Osteoblast (primary cell): ENCODE data around the gene SVOPL. TPM values are rescaled to one million over a fixed set of nuclear protein-coding genes. Genes with fewer than 3 reads are reported as not detected.
"Not testable (repeated sequence)": the region's sequence is repeated elsewhere in the genome, so short reads cannot be mapped to it uniquely, and the experiment has no call there.

ENCODE experiments used
- DNase-seq: peaks from one replicate; pipeline ENCODE4 v3.0.0; 2011; ENCODE audit warnings: low spot score, mixed read lengths; ENCODE audit not compliant: insufficient read length; ENCODE audit errors: missing footprints
- H2AFZ ChIP-seq: 2 replicates; pipeline ENCODE4 v1.6.0; 2011; ENCODE audit warnings: mild to moderate bottlenecking, low read length
- H3K27ac ChIP-seq: 2 replicates; pipeline ENCODE4 v1.5.1; 2011; ENCODE audit warnings: mild to moderate bottlenecking, low read depth, low read length, moderate library complexity
- H3K27me3 ChIP-seq: 2 replicates; pipeline ENCODE4 v1.6.0; 2012; ENCODE audit warnings: mild to moderate bottlenecking, control low read depth, inconsistent platforms, low read length, moderate library complexity; ENCODE audit not compliant: insufficient read depth
- H3K36me3 ChIP-seq: 2 replicates; pipeline ENCODE4 v1.5.1; 2011; ENCODE audit warnings: mild to moderate bottlenecking, low read length, control low read depth, moderate library complexity; ENCODE audit not compliant: insufficient read depth
- H3K4me1 ChIP-seq: 2 replicates; pipeline ENCODE4 v1.5.1; 2011; ENCODE audit warnings: mild to moderate bottlenecking, low read length, control low read depth, moderate library complexity; ENCODE audit not compliant: insufficient read depth
- H3K4me2 ChIP-seq: 2 replicates; pipeline ENCODE4 v1.6.0; 2011; ENCODE audit warnings: mild to moderate bottlenecking, low read length; ENCODE audit not compliant: insufficient read depth
- H3K4me3 ChIP-seq: fragments of 200-600 bp; sonication (generic); 3 replicates; pipeline ENCODE4 v1.5.1; 2012; ENCODE audit warnings: mild to moderate bottlenecking, low read length, inconsistent platforms; ENCODE audit not compliant: insufficient read depth
- H3K79me2 ChIP-seq: 2 replicates; pipeline ENCODE4 v1.6.0; 2012; ENCODE audit warnings: mild to moderate bottlenecking, low read length, control low read depth, inconsistent platforms; ENCODE audit not compliant: insufficient read depth
- H3K9me3 ChIP-seq: 2 replicates; pipeline ENCODE4 v1.5.1; 2011; ENCODE audit warnings: low read depth, low read length, control low read depth
- H4K20me1 ChIP-seq: 2 replicates; pipeline ENCODE4 v1.6.0; 2012; ENCODE audit warnings: mild to moderate bottlenecking, low read length, control low read depth; ENCODE audit not compliant: insufficient read depth
- total RNA-seq: library from RNA; depleted of rRNA; stranded (reverse); fragments of >200 nt; gene quantifications from 2 replicates; pipeline ENCODE4 v1.2.3, GENCODE V29; 2012
- TF ChIP-seq, protein P1 (sequence below): IDR thresholded peaks from 2 replicates; pipeline ENCODE4 v1.5.1; 2011; ENCODE audit warnings: mild to moderate bottlenecking, low read depth, low read length, moderate library complexity; ENCODE audit errors: extremely low read depth

The SVOPL gene
- total RNA-seq, 1 donor, result not detected

DNA sequence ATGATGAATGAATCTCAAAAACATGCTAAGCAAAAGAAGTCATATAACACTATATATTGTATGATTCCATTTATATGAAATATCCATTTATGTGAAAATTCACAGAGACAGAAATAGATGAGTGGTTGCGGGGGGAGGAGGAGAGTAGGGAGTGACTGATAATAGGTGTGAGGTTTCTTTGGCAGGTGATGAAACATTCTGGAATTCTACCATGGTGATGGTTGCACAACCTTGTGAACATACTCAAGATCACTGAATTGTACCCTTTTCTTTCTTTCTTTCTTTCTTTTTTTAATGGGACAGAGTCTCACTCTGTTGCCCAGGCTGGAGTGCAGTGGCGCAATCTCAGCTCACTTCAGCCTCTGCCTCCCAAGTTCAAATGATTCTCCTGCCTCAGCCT, 10.7 kb downstream of the SVOPL start:
- no peaks in the 10 kb centered on the region for H3K9me3 ChIP-seq
- no peak overlapping the region for H2AFZ ChIP-seq

DNA sequence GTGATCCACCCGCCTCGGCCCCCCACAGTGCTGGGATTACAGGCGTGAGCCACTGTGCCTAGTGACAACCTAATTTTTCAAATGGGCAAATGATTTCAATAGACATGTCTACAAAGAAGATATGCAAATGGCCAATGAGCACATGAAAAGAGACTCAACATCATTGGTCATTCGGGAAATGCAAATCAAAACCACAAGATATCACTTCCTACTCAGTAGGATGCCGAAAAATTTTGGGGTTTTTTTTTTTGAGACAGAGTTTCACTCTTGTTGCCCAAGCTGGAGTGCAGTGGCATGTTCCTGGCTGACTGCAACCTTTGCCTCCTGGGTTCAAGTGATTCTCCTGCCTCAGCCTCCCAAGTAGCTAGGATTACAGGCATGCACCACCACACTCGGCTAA, 13.1 kb downstream of the SVOPL start:
- H3K4me3 ChIP-seq, H3K27ac ChIP-seq, H3K27me3 ChIP-seq, H4K20me1 ChIP-seq, H3K79me2 ChIP-seq, H3K9me3 ChIP-seq, H3K4me1 ChIP-seq, H2AFZ ChIP-seq, DNase-seq, H3K36me3 ChIP-seq, H3K4me2 ChIP-seq: not testable (repeated sequence)

More for the DNA sequence above, 10.7 kb downstream of the SVOPL start:
- TF ChIP-seq, protein P1, sequence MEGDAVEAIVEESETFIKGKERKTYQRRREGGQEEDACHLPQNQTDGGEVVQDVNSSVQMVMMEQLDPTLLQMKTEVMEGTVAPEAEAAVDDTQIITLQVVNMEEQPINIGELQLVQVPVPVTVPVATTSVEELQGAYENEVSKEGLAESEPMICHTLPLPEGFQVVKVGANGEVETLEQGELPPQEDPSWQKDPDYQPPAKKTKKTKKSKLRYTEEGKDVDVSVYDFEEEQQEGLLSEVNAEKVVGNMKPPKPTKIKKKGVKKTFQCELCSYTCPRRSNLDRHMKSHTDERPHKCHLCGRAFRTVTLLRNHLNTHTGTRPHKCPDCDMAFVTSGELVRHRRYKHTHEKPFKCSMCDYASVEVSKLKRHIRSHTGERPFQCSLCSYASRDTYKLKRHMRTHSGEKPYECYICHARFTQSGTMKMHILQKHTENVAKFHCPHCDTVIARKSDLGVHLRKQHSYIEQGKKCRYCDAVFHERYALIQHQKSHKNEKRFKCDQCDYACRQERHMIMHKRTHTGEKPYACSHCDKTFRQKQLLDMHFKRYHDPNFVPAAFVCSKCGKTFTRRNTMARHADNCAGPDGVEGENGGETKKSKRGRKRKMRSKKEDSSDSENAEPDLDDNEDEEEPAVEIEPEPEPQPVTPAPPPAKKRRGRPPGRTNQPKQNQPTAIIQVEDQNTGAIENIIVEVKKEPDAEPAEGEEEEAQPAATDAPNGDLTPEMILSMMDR, result no peak
- no peak for DNase-seq
- no peaks in the 10 kb centered on the region for H4K20me1 ChIP-seq
- no peak overlapping the region for H3K4me3 ChIP-seq
- H3K36me3 ChIP-seq, result no peaks in the 10 kb centered on the region
- H3K27me3 ChIP-seq, result no peaks in the 10 kb centered on the region
- H3K27ac ChIP-seq, result no peak overlapping the region
- H3K4me1 ChIP-seq, result no peaks in the 10 kb centered on the region
- H3K79me2 ChIP-seq, result no peaks in the 10 kb centered on the region
- H3K4me2 ChIP-seq, result no peak overlapping the region

DNA sequence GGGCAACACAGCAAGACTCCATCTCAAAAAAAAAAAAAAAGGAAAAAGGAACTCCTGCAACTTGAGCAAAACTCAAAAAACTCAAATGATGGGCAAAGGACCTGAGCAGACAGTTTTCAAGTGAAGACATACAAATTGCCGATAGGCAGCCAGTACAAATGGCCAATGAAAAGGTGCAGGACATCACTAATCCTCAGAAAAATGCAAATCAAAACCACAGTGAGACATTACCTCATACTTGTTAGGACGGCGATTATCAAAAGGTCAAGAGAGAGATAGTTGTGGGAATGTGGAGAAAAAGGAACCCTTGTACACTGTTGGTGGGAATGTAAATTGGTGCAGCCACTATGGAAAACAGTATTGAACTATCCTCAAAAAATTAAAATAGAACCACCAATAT, 16.8 kb downstream of the SVOPL start:
- no peaks in the 10 kb centered on the region for H3K9me3 ChIP-seq
- no peak overlapping the region for H3K27ac ChIP-seq
- no peaks in the 10 kb centered on the region for H3K79me2 ChIP-seq
- H3K4me1 ChIP-seq, result no peaks in the 10 kb centered on the region
- H3K4me3 ChIP-seq, result no peak overlapping the region
- H4K20me1 ChIP-seq, result no peaks in the 10 kb centered on the region
- H3K4me2 ChIP-seq, result no peak overlapping the region
- TF ChIP-seq, protein P1, result no peak
- DNase-seq, result no peak
- no peaks in the 10 kb centered on the region for H3K36me3 ChIP-seq
- H3K27me3 ChIP-seq, result no peaks in the 10 kb centered on the region
- no peak overlapping the region for H2AFZ ChIP-seq

DNA sequence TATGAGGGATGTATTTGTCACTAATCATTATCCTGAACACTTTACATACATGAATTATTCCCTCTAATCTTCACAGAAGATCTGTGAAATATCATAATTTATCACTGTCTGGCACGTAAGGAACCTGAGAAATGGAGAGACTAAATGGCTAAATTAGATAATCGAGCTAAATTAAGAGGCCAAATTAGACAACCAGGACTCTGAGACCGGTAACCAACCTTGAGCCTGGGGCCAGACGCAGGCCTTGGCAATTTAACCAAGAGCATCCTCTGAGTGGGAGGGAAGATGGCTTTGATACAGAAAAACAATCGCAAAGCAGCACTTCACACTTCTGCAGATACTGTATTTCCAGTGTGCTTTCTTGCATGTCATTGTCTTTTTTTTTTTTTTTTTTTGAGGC, 21.4 kb downstream of the SVOPL start:
- Histone ChIP-seq H3K4me3 (no peak overlapping the region), H3K36me3 (no peaks in the 10 kb centered on the region), H3K9me3 (no peaks in the 10 kb centered on the region), H3K4me2 (no peak overlapping the region), H2AFZ (no peak overlapping the region), H3K4me1 (no peaks in the 10 kb centered on the region), H4K20me1 (no peaks in the 10 kb centered on the region), H3K79me2 (no peaks in the 10 kb centered on the region), H3K27me3 (no peaks in the 10 kb centered on the region), H3K27ac (no peak overlapping the region)
- no peak for DNase-seq
- TF ChIP-seq, protein P1, result no peak
